Measurements from ENCODE around the gene GIMAP4.
"Not testable (repeated sequence)": the region's sequence is repeated elsewhere in the genome, so short reads cannot be mapped to it uniquely, and the experiment has no call there.

GIMAP4 gene

DNA sequence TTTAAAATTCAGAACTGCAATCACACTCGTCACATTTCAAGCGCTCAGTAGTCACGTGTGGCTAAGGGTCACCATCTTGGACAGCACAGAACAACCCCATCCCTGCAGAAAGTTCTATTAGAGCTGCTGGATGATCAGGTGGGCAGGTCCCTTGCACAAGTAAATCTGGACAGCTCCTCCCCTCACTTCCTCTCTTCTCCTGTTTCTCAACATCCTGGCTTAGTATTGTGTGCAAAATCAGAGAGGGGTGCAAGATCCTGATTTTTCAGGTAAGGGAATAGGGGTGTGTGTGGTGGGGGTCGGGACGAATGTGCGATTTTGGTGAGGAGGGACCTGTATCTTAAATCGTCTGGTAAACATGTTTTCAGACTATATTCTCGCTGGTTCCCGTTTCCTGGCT is at the start of gene GIMAP4:
Gene GIMAP4, plus strand, starts transcription at position 222 of the 400 bp plus-strand sequence. CDS start 2,512 bp downstream, outside the sequence.
- TF ChIP-seq, protein P1, sequence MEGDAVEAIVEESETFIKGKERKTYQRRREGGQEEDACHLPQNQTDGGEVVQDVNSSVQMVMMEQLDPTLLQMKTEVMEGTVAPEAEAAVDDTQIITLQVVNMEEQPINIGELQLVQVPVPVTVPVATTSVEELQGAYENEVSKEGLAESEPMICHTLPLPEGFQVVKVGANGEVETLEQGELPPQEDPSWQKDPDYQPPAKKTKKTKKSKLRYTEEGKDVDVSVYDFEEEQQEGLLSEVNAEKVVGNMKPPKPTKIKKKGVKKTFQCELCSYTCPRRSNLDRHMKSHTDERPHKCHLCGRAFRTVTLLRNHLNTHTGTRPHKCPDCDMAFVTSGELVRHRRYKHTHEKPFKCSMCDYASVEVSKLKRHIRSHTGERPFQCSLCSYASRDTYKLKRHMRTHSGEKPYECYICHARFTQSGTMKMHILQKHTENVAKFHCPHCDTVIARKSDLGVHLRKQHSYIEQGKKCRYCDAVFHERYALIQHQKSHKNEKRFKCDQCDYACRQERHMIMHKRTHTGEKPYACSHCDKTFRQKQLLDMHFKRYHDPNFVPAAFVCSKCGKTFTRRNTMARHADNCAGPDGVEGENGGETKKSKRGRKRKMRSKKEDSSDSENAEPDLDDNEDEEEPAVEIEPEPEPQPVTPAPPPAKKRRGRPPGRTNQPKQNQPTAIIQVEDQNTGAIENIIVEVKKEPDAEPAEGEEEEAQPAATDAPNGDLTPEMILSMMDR (IDR thresholded peaks at IDR 0.05; ENCODE audit: control extremely low read depth, extremely low read depth, low read depth, missing control alignments) = no peak
- ChIA-PET POLR2A (no interaction called here), CTCF (interaction anchor here (1.4 kb wide), 1 partner anchor 14 kb away, joined by 4 read pairs; no protein-coding TSS in a partner anchor)
- DNase-seq (ENCODE audit: extremely low spot score) = no peak

DNA sequence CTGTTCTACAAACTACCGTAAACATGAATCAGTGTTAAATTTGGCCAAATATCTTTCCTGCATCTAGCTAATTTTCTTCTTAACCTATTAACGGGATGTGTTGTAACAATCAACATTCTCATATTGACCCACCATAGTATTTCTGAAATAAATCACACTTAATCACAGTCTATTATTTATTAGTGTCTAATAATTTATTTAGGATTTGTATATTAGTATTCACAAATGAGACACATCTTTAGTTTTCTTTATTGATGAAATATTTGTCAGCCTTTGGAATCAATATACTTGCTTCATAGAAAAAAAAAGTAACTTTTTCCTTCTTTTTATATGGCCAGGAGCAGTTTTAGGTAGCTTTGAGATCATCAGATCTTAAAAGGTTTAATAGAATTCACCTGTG is 47.9 kb upstream of the GIMAP4 start:
- ChIA-PET CTCF (no interaction called here), POLR2A (no interaction called here)
- TF ChIP-seq, protein P1 (IDR thresholded peaks at IDR 0.05; ENCODE audit: control extremely low read depth, extremely low read depth, low read depth, missing control alignments) = no peak
- DNase-seq (ENCODE audit: extremely low spot score) = no peak

DNA sequence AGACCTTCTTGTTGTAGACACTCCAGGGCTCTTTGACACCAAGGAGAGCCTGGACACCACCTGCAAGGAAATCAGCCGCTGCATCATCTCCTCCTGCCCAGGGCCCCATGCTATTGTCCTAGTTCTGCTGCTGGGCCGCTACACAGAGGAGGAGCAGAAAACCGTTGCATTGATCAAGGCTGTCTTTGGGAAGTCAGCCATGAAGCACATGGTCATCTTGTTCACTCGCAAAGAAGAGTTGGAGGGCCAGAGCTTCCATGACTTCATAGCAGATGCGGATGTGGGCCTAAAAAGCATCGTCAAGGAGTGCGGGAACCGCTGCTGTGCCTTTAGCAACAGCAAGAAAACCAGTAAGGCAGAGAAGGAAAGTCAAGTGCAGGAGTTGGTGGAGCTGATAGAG is 47.0 kb upstream of the GIMAP4 start:
- TF ChIP-seq, protein P1 (IDR thresholded peaks at IDR 0.05; ENCODE audit: control extremely low read depth, extremely low read depth, low read depth, missing control alignments) = no peak
- DNase-seq (ENCODE audit: extremely low spot score) = no peak
- POLR2A ChIA-PET = no interaction called here
- CTCF ChIA-PET = no interaction called here

DNA sequence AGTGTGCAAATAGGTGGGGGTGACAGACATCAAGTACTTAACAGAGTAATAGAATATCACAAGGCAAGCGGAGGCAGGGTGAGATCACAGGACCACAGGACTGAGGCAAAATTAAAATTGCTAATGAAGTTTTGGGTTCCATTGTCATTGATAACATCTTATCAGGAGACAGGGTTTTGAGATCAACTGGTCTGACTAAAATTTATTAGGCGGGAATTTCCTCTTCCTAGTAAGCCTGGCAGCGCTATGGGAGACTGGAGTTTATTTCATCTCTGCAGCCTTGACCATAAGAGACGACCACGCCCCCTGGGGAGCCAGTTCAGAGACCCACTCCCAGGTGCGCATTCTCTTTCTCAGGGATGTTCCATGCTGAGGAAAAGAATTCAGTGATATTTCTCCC is 44.3 kb upstream of the GIMAP4 start:
- DNase-seq (ENCODE audit: extremely low spot score); POLR2A ChIA-PET; CTCF ChIA-PET: not testable (repeated sequence)

DNA sequence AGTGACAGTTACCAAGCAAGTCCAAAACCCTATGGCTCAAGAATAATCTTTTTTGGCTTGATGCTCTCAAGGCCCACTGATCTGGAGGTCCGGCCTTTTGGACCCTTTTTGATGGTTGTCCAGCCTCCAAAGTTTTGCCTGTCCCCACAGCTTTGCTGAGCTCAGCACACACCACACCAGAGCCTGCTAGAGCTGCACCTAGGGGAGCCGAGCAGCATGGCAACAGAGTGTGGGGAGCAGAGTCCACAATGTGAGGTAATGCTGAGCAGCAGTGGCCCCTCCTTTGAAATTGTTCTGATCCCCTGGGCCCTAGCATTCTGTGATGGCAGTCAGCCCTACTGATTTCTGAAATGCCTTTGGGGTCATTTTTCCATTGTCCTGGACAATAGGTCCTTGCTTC is 43.2 kb upstream of the GIMAP4 start:
- DNase-seq (ENCODE audit: extremely low spot score) = no peak
- CTCF ChIA-PET = no interaction called here
- POLR2A ChIA-PET = no interaction called here
- TF ChIP-seq, protein P1 (IDR thresholded peaks at IDR 0.05; ENCODE audit: control extremely low read depth, extremely low read depth, low read depth, missing control alignments) = no peak

DNA sequence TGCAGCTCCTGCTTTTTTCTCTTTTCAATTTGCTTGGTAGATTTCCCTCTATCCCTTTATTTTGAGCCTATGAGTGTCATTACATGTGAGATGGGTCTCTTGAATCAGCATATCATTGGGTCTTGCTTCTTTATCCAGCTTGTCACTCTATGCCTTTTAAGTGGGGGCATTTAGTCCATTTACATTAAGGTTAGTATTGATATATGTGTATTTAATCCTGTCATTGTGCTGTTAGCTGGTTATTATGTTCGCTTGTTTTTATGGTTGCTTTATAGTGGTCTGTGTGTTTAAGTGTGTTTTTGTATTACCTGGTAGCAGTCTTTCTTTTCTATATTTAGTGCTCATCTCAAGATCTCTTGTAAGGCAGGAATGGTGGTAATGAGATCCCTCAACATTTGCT is 35.5 kb upstream of the GIMAP4 start:
- TF ChIP-seq, protein P1 (IDR thresholded peaks at IDR 0.05; ENCODE audit: control extremely low read depth, extremely low read depth, low read depth, missing control alignments) = no peak
- DNase-seq (ENCODE audit: extremely low spot score) = no peak
- POLR2A ChIA-PET = no interaction called here
- CTCF ChIA-PET = no interaction called here

DNA sequence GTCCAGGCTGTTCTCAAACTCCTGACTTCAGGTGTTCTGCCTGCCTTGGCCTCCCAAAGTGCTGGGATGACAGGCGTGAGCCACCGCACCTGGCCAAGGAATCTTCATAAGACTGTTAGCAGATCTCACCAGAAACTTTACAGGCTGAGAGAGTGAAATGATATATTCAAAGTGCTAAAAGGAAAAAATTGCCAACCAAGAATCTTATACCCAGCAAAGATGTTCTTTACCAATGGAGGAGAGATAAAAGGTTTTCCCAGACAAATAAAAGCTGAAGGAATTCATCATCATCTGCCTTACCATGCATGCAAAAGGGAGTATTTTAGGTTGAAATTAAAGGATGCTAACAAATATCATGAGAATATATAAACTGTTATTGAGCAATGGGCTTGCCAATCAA is 28.9 kb upstream of the GIMAP4 start:
- ChIA-PET CTCF (no interaction called here), POLR2A (no interaction called here)
- DNase-seq (ENCODE audit: extremely low spot score) = no peak
- TF ChIP-seq, protein P1 (IDR thresholded peaks at IDR 0.05; ENCODE audit: control extremely low read depth, extremely low read depth, low read depth, missing control alignments) = no peak

Measured in GM10248 (cell line).